MM.1S (cell line): ENCODE measurements around the gene ATG4C.

ENCODE experiments used
- DNase-seq: peaks from one replicate; pipeline ENCODE4 v3.0.0-alpha.2; 2015
- H2AFZ ChIP-seq: fragments of 300-600 bp; sonication (generic); 2 replicates; pipeline ENCODE4 v1.6.0; 2016; ENCODE audit warnings: antibody characterized with exemption, low read length
- H3F3A ChIP-seq: fragments of 300-600 bp; sonication (generic); 2 replicates; pipeline ENCODE4 v1.6.1; 2016; ENCODE audit warnings: mild to moderate bottlenecking, antibody characterized with exemption, low read length, moderate library complexity, mixed read lengths; ENCODE audit not compliant: insufficient read depth
- H3K27ac ChIP-seq: fragments of 300-600 bp; sonication (generic); 2 replicates; pipeline ENCODE4 v1.5.1; 2016; ENCODE audit warnings: mild to moderate bottlenecking, low read length
- H3K27me3 ChIP-seq: fragments of 300-600 bp; sonication (generic); replicated peaks from 2 replicates; pipeline ENCODE4 v1.6.0; 2016; ENCODE audit warnings: low read length; ENCODE audit not compliant: insufficient read depth
- H3K36me3 ChIP-seq: fragments of 300-600 bp; sonication (generic); replicated peaks from 2 replicates; pipeline ENCODE4 v1.6.1; 2016; ENCODE audit warnings: mild to moderate bottlenecking, low read length, mixed read lengths; ENCODE audit not compliant: insufficient read depth
- H3K4me1 ChIP-seq: fragments of 300-600 bp; sonication (generic); 2 replicates; pipeline ENCODE4 v1.6.1; 2016; ENCODE audit warnings: low read length, mixed read lengths
- H3K4me2 ChIP-seq: fragments of 300-600 bp; sonication (generic); 2 replicates; pipeline ENCODE4 v1.6.0; 2016; ENCODE audit warnings: low read depth, low read length
- H3K4me3 ChIP-seq: fragments of 300-600 bp; sonication (generic); 2 replicates; pipeline ENCODE4 v1.5.1; 2016; ENCODE audit warnings: low read length, mixed read lengths
- H3K79me2 ChIP-seq: fragments of 300-600 bp; sonication (generic); 2 replicates; pipeline ENCODE4 v1.6.1; 2016; ENCODE audit warnings: mixed run types, low read length, mixed read lengths
- H3K9ac ChIP-seq: fragments of 300-600 bp; sonication (generic); 2 replicates; pipeline ENCODE4 v1.6.1; 2016; ENCODE audit warnings: low read length, mixed read lengths
- H3K9me2 ChIP-seq: fragments of 300-600 bp; sonication (generic); replicated peaks from 2 replicates; pipeline ENCODE4 v1.6.1; 2016; ENCODE audit warnings: mild to moderate bottlenecking, low read length, mixed read lengths; ENCODE audit not compliant: insufficient read depth
- H3K9me3 ChIP-seq: fragments of 300-600 bp; sonication (generic); replicated peaks from 2 replicates; pipeline ENCODE4 v1.6.1; 2016; ENCODE audit warnings: mild to moderate bottlenecking, low read length, mixed read lengths; ENCODE audit not compliant: insufficient read depth
- H4K20me1 ChIP-seq: fragments of 300-600 bp; sonication (generic); 2 replicates; pipeline ENCODE4 v1.6.1; 2016; ENCODE audit warnings: mild to moderate bottlenecking, low read length, moderate library complexity, mixed read lengths; ENCODE audit not compliant: insufficient read depth
- CTCF ChIP-seq: fragments of 300-600 bp; sonication (generic); IDR thresholded peaks from 2 replicates; pipeline ENCODE4 v1.5.1; 2016; ENCODE audit warnings: antibody characterized with exemption, low read length, mixed read lengths
- EZH2 ChIP-seq: fragments of 300-600 bp; sonication (generic); optimal IDR thresholded peaks from 2 replicates; pipeline ENCODE3; 2017; ENCODE audit warnings: low read depth, mild to moderate bottlenecking, antibody characterized with exemption, low read length, mixed read lengths
- EZH2phosphoT487 ChIP-seq: fragments of 300-600 bp; sonication (generic); IDR thresholded peaks from 2 replicates; pipeline ENCODE4 v1.6.1; 2018; ENCODE audit warnings: antibody characterized with exemption, low read length

Gene ATG4C

GRCh38 chr1:62901650-62902049 is 117.7 kb downstream of the ATG4C start:
- H3K27ac ChIP-seq, result no peak overlapping the region
- no peaks in the 10 kb centered on the region for H3K9me3 ChIP-seq
- no peaks in the 10 kb centered on the region for H3K27me3 ChIP-seq
- no peak overlapping the region for H2AFZ ChIP-seq
- no peak overlapping the region for H3K4me3 ChIP-seq
- no peak overlapping the region for H3K9ac ChIP-seq
- no peak for DNase-seq
- no peaks in the 10 kb centered on the region for H3K9me2 ChIP-seq
- TF ChIP-seq CTCF (no peak), EZH2phosphoT487 (no peak), EZH2 (no peak)
- H4K20me1 ChIP-seq, result no peaks in the 10 kb centered on the region
- H3K4me2 ChIP-seq, result no peak overlapping the region
- H3K79me2 ChIP-seq, result no peaks in the 10 kb centered on the region
- no peaks in the 10 kb centered on the region for H3K36me3 ChIP-seq
- no peaks in the 10 kb centered on the region for H3K4me1 ChIP-seq
- no peaks in the 10 kb centered on the region for H3F3A ChIP-seq

- no peak overlapping the region for H3K27ac ChIP-seq
- H3K9ac ChIP-seq, result no peak overlapping the region
- no peaks in the 10 kb centered on the region for H3K79me2 ChIP-seq
- H3K36me3 ChIP-seq, result no peaks in the 10 kb centered on the region
- no peaks in the 10 kb centered on the region for H3K9me2 ChIP-seq
- H3K9me3 ChIP-seq, result no peaks in the 10 kb centered on the region
- TF ChIP-seq EZH2 (no peak), EZH2phosphoT487 (no peak), CTCF (no peak)
- no peaks in the 10 kb centered on the region for H4K20me1 ChIP-seq
- no peaks in the 10 kb centered on the region for H3K4me1 ChIP-seq
- H3F3A ChIP-seq, result no peaks in the 10 kb centered on the region
- H3K27me3 ChIP-seq, result no peaks in the 10 kb centered on the region
- no peak for DNase-seq
- no peak overlapping the region for H2AFZ ChIP-seq
- H3K4me2 ChIP-seq, result no peak overlapping the region
- no peak overlapping the region for H3K4me3 ChIP-seq
Measured at GRCh38 chr1:62903522-62903921, 119.6 kb downstream of the ATG4C start.

- Histone ChIP-seq H3K4me1 (no peaks in the 10 kb centered on the region), H3K9ac (no peak overlapping the region), H3K27ac (no peak overlapping the region), H3K9me3 (no peaks in the 10 kb centered on the region), H3K36me3 (no peaks in the 10 kb centered on the region), H4K20me1 (no peaks in the 10 kb centered on the region), H3K4me3 (no peak overlapping the region), H3F3A (no peaks in the 10 kb centered on the region), H3K27me3 (no peaks in the 10 kb centered on the region), H2AFZ (no peak overlapping the region), H3K4me2 (no peak overlapping the region), H3K9me2 (no peaks in the 10 kb centered on the region), H3K79me2 (no peaks in the 10 kb centered on the region)
- no peak for TF ChIP-seq CTCF
- TF ChIP-seq EZH2, result no peak
- no peak for TF ChIP-seq EZH2phosphoT487
- DNase-seq, result no peak
Measured at GRCh38 chr1:62903982-62904855, 120.3 kb downstream of the ATG4C start.
